Panc1 (cell line): Measurements from ENCODE around the gene MICAL2. TPM values are rescaled to one million over a fixed set of nuclear protein-coding genes. Genes with fewer than 3 reads are reported as not detected.
A peak's percentile ranks its signal among the peaks of the same experiment; 100 is the strongest.

Source experiments
- ATAC-seq: fragments of 200-7000 bp; cut with Tn5 transposase; 2 replicates; pipeline ENCODE4 v1.9.1; 2020; ENCODE audit warnings: mild to moderate bottlenecking, moderate library complexity
- BruUV-seq: library from RNA; stranded (reverse); fragments of 400-500 nt; replicated peaks from 2 replicates; lab custom pipeline; 2021; lab: Mats Ljungman, UMichigan
- CTCF ChIA-PET: fragments of 300-600 bp; sonication (Branson Sonifier 250); formaldehyde crosslinking; loops from one replicate; lab custom pipeline; 2022; ENCODE audit warnings: antibody characterized with exemption; lab: Charles Lee
- POLR2A ChIA-PET: fragments of 300-600 bp; sonication (Branson Sonifier 250); formaldehyde crosslinking; loops from one replicate; lab custom pipeline; 2022; ENCODE audit warnings: antibody characterized with exemption; lab: Charles Lee
- DNase-seq: peaks from one replicate; pipeline ENCODE4 v3.0.0-alpha.2; 2010; ENCODE audit warnings: low read depth, low spot score
- H3K27ac ChIP-seq: 2 replicates; pipeline ENCODE4 v1.5.1; 2011; ENCODE audit warnings: mild to moderate bottlenecking, low read length, inconsistent platforms
- H3K27me3 ChIP-seq: fragments of 200-500 bp; sonication (Bioruptor generic); 2 replicates; pipeline ENCODE4 v1.6.0; 2014; ENCODE audit warnings: low read length, inconsistent platforms; ENCODE audit not compliant: control insufficient read depth, insufficient read depth
- H3K36me3 ChIP-seq: fragments of 200-500 bp; sonication (Bioruptor generic); 2 replicates; pipeline ENCODE4 v1.5.1; 2014; ENCODE audit warnings: inconsistent platforms, mild to moderate bottlenecking, low read length, moderate library complexity; ENCODE audit not compliant: control insufficient read depth, insufficient read depth
- H3K4me1 ChIP-seq: 2 replicates; pipeline ENCODE4 v1.5.1; 2011; ENCODE audit warnings: inconsistent platforms, mild to moderate bottlenecking, low read length, moderate library complexity; ENCODE audit not compliant: control insufficient read depth, insufficient read depth
- H3K4me3 ChIP-seq, 2 experiments: 2 replicates each; pipeline ENCODE4 v1.5.1; 2011 to 2012; ENCODE audit warnings: low read depth in 2 of 2, low read length in 2 of 2, mild to moderate bottlenecking in 2 of 2, inconsistent platforms in 1 of 2, moderate library complexity in 1 of 2
- H3K9me3 ChIP-seq: fragments of 200-500 bp; sonication (Bioruptor generic); 2 replicates; pipeline ENCODE4 v1.5.1; 2014; ENCODE audit warnings: low read depth, mild to moderate bottlenecking, inconsistent platforms, low read length, moderate library complexity; ENCODE audit not compliant: control insufficient read depth, insufficient read depth
- CTCF ChIP-seq: fragments of 450-650 bp; IDR thresholded peaks from 2 replicates; pipeline ENCODE4 v1.5.1; 2017; ENCODE audit warnings: mild to moderate bottlenecking
- POLR2AphosphoS5 ChIP-seq: IDR thresholded peaks from 2 replicates; pipeline ENCODE4 v1.6.1; 2012; ENCODE audit warnings: mild to moderate bottlenecking, low read depth, low read length, moderate library complexity
- SIN3A ChIP-seq: IDR thresholded peaks from 2 replicates; pipeline ENCODE4 v1.6.1; 2012; ENCODE audit warnings: low read depth, mild to moderate bottlenecking, low read length, moderate library complexity, borderline replicate concordance; ENCODE audit not compliant: insufficient read depth
- TCF7L2 ChIP-seq: IDR thresholded peaks from 2 replicates; pipeline ENCODE4 v1.6.1; 2011; ENCODE audit warnings: mild to moderate bottlenecking, low read depth, low read length, inconsistent platforms
- in situ Hi-C: cut with HindIII; loops from 2 replicates; pipeline ENCODE4 v1.10.0; 2016; ENCODE audit warnings: low sequenced_read_pairs, low pct_unique_long_range_greater_than_20kb
- intact Hi-C: fragments of 100-400 bp; cut with micrococcal nuclease; formaldehyde crosslinking; loops from one replicate; pipeline ENCODE4 v1.10.0; 2022; ENCODE audit not compliant: unreplicated experiment
- total RNA-seq: library from RNA; stranded (reverse); gene quantifications from one replicate; pipeline ENCODE4 v1.2.1, GENCODE V29; 2021; ENCODE audit not compliant: unreplicated experiment
- TF ChIP-seq, protein P1 (sequence below), 2 experiments: IDR thresholded peaks; 2 replicates each; pipeline ENCODE4 v1.6.1; 2011 to 2012; ENCODE audit warnings: low read depth in 2 of 2, control low read depth in 1 of 2, low read length in 1 of 2, mild to moderate bottlenecking in 1 of 2, moderate library complexity in 1 of 2; ENCODE audit not compliant: insufficient read depth in 1 of 2

MICAL2 gene
- total RNA-seq, 1 experiment from 2014 or later: 199 TPM

- Histone ChIP-seq H3K4me1 (peaks cover 13% of the 10 kb centered on the region), H3K4me3 (no peak overlapping the region), H3K9me3 (no peaks in the 10 kb centered on the region; the same call in 1 of the 2 replicates), H3K27me3 (no peaks in the 10 kb centered on the region), H3K27ac (peak overlapping the region; percentile 48), H3K36me3 (no peaks in the 10 kb centered on the region)
- ChIA-PET CTCF (interaction anchor here (0.7 to 1.2 kb wide), 2 partner anchors 25 to 226 kb away, joined by 3 read pairs; no protein-coding TSS in a partner anchor), POLR2A (no interaction called here)
- no peak for ATAC-seq
- in situ Hi-C loops (no loop called here), intact Hi-C loops (no loop called here)
- no peak for DNase-seq
- BruUV-seq: no TSS peak
- TF ChIP-seq CTCF: no peak
Observed at GRCh38 chr11:12061851-12062560, 48.4 kb upstream of the MICAL2 start.

DNA sequence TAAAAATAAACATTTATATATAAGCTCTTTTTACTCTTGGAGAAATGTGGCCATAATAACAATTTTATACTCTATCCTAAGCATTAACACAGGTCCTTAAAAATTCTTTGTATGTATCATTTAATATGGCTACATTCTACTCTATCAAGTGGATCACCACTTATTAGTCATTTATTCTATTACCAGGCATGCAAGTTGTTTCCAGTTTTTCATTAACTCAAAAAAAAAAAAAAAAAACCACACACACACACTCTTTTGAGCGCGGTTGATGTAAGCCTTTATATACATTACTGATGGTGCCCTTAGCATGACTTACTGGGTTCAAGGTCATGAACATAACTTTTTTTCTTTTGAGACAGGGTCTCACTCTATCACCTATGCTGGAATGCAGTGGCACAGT is 47.1 kb upstream of the MICAL2 start:
- H3K27me3 ChIP-seq: no peaks in the 10 kb centered on the region
- TF ChIP-seq TCF7L2 (no peak), CTCF (no peak), POLR2AphosphoS5 (no peak), SIN3A (no peak)
- TF ChIP-seq, protein P1, sequence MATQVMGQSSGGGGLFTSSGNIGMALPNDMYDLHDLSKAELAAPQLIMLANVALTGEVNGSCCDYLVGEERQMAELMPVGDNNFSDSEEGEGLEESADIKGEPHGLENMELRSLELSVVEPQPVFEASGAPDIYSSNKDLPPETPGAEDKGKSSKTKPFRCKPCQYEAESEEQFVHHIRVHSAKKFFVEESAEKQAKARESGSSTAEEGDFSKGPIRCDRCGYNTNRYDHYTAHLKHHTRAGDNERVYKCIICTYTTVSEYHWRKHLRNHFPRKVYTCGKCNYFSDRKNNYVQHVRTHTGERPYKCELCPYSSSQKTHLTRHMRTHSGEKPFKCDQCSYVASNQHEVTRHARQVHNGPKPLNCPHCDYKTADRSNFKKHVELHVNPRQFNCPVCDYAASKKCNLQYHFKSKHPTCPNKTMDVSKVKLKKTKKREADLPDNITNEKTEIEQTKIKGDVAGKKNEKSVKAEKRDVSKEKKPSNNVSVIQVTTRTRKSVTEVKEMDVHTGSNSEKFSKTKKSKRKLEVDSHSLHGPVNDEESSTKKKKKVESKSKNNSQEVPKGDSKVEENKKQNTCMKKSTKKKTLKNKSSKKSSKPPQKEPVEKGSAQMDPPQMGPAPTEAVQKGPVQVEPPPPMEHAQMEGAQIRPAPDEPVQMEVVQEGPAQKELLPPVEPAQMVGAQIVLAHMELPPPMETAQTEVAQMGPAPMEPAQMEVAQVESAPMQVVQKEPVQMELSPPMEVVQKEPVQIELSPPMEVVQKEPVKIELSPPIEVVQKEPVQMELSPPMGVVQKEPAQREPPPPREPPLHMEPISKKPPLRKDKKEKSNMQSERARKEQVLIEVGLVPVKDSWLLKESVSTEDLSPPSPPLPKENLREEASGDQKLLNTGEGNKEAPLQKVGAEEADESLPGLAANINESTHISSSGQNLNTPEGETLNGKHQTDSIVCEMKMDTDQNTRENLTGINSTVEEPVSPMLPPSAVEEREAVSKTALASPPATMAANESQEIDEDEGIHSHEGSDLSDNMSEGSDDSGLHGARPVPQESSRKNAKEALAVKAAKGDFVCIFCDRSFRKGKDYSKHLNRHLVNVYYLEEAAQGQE (IDR thresholded peaks at IDR 0.05; ENCODE audit: insufficient read depth in 1 of 2, low read depth in 2 of 2, low read length in 1 of 2): no peak
- ATAC-seq (no peak), DNase-seq (no peak)
- H3K9me3 ChIP-seq: no peaks in the 10 kb centered on the region; the same call in 1 of the 2 replicates
- in situ Hi-C loops: no loop called here
- H3K36me3 ChIP-seq: no peaks in the 10 kb centered on the region
- ChIA-PET POLR2A (no interaction called here), CTCF (interaction anchor here (1.2 kb wide), 1 partner anchor 23 kb away, joined by 3 read pairs; no protein-coding TSS in a partner anchor)
- no peak overlapping the region for H3K27ac ChIP-seq
- intact Hi-C loops: no loop called here
- H3K4me3 ChIP-seq: no peak overlapping the region
- H3K4me1 ChIP-seq: peaks cover 25% of the 10 kb centered on the region
- BruUV-seq: no TSS peak
